Lung microvascular endothelial cell (primary cell): Measurements from ENCODE around the gene CAPN11. TPM values are rescaled to one million over a fixed set of nuclear protein-coding genes. Genes with fewer than 3 reads are reported as not detected.

Experiments used
- DNase-seq, 2 donors: peaks; one replicate each; pipeline versions ENCODE4 v3.0.0 to v3.0.0-alpha.2; 2010; ENCODE audit warnings: low read depth in 2 of 2
- total RNA-seq: library from RNA; depleted of rRNA; stranded (reverse); fragments of >200 nt; gene quantifications from 2 replicates; pipeline ENCODE4 v1.2.1, GENCODE V29; 2014

CAPN11 gene
- total RNA-seq, 1 donor from 2014 or later, result 0.20 TPM

DNA sequence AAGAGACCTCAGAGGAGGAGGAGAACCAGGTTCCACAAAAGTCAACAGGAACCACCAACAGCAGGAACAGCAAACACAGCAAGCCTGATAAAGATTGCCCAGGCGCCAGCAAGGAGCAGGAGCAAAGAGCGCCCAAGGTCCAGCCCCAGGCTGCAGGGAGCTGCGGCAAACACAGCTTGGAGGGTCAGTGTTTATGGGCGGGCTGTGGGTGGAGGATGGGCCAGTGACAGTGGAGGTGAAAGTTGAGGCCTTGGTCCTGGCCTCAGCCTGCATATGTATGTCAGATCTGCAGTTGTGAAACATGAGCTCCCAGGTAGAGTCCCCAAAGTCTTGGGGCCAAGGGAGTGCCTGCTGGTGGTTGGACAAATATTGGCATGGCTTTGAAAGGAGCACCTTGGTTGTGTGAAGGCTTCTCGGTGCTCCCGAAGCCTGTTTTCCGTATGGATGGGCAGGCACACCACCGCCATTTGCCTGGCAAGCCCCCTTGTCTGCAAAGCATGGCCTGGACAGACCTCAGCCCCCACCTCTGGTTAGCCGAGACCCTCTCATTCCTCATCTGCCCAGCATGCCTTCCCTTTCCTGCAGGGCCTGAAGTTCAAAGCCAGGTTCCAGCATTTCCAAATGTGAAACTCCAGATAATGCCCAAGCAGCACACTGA lies 2.0 kb upstream of the CAPN11 start:
- no peak for DNase-seq

DNA sequence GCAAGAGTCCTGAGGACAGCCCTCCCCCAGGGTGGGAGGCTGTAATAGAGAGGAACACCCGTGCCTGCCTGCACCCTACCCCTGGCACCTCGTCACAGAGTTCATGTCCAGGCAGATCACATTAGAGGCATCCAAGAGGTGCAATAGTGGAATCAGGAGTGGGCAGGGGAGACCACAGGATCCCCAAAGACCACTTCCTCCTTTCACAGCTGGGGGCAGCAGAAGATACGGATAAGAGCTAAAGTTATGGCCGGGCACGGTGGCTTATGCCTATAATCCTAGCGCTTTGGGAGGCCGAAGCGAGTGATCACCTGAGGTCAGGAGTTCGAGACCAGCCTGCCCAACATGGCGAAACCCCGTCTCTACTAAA lies 1.5 kb upstream of the CAPN11 start:
- no peak for DNase-seq

DNA sequence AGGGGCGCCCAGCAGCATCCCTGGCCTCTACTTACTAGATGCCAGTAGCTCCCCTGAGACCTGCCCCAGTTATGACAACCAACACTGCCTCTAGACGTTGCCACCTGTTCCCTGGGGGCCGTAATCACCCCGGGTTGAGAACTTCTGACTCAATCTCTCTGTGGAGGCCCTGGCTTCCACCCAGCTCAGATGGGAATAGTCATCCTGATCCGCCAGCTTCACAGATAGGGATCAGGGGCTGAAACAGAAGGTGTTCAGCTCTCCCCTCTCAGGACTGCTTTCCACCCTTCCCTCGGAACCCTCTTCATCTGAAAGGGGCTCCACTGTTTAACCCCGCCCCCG lies 3.3 kb downstream of the CAPN11 start:
- peak in 1 of 2 donors; percentile 29 for DNase-seq

DNA sequence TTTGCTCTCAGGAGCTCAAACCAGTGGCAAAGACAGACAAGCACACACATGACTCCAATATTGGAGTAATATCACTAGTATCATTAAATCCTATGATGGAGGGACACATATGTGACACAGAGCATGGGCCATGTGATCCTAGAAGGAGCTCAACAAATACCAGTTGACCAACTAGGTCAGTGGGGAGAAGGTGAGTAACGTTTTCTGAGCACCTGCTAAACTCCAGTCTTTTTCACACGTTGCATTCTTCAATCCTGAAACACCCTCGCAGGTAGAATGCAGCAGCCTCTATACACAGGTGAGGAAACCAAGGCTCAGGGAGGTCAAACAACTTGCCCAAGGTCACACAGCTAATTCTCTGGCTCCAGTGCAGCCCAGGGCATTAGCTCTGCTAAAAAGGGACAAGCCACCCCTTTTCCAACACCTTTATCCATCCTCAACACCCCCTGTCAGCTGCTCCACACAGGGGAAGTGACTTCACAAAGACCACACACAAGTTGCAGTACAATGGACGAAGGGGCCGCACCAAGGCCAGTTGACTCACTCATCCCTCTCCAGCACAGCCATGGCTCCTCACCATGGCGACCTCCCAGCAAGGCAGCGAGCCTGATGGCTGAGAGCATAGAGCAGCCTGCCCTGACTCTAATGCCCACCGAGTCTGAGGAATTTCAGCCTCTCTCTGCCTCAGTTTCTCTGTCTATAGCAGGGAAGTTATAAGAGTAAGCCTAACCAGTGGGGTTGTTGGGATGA lies 4.4 kb downstream of the CAPN11 start:
- DNase-seq, result peak in 1 of 2 donors; percentile 38

DNA sequence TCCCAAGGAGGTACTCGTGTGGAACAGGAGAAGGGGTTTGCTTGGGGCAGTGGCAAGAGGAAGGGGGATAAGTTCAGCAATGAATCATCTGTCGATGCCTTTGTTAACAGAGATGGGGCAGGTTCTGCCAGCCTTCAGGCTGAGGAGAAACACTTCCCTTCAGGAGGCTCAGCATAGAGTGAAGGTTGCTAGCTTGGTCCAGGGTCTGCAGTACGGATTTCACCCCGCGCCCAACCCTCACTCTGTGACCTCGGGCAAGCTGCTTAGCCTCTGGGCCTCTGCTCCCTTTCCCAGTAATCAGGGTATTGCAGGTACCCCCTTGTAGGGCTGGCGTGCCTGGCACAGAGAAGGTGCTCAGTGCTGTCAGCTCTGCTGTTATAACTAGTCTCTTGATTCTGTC lies 7.5 kb downstream of the CAPN11 start:
- no peak for DNase-seq

DNA sequence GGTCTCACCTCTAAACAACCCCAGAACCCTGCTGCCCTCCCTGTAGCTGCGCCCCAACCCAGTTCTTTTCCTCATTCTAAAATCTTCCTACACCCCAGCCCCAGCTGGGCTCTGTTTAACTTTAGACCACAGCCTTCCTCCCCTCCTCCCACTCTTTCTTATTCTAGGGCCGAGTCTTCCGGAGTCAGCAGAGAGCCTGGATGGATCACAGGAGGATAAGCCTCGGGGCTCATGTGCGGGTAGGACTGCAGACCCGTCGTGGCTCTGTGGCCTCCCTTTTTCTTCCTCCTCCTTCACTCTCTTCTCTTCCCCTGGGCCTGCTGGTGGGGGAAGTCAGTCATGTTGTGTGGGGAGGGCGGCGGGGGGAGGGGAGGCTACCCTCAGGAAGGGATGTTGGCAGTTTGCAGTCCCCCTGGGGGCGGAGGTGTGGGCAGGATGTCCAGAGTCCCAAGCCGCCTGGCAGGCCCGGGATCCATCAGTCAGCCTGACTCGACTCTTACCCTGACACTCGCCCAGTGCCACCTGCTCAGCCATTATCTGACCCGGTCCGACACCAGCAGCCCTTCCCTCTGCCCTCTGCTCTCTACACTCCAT lies 8.1 kb downstream of the CAPN11 start:
- DNase-seq, result no peak

DNA sequence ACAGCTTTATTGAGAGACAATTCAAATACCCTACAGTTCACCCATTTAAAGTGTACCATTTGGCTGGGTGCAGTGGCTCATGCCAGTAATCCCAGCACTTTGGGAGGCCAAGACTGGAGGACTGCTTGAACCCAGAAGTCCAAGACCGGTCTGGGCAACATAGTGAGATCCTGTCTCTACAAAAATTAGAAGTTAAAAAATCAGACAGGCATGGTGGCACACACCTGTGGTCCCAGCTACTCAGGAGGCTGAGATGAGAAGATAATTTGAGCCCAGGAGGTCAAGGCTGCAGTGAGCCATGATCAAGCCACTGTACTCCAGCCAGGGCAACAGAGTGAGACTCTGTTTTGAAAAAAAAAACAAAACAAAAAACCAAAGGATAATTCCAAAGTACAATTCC lies 8.9 kb downstream of the CAPN11 start:
- no peak for DNase-seq

DNA sequence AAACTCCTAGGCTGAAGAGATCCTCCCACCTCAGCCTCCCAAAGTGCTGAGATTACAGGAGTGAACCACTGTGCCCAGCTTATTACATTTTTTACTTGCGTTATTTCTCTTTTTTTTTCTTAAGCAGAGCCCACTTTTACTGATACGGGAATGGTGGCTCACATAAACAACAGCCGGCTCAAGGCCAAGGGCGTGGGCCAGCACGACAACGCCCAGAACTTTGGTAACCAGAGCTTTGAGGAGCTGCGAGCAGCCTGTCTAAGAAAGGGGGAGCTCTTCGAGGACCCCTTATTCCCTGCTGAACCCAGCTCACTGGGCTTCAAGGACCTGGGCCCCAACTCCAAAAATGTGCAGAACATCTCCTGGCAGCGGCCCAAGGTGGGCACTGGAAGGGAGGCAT lies 10.5 kb downstream of the CAPN11 start:
- no peak for DNase-seq

DNA sequence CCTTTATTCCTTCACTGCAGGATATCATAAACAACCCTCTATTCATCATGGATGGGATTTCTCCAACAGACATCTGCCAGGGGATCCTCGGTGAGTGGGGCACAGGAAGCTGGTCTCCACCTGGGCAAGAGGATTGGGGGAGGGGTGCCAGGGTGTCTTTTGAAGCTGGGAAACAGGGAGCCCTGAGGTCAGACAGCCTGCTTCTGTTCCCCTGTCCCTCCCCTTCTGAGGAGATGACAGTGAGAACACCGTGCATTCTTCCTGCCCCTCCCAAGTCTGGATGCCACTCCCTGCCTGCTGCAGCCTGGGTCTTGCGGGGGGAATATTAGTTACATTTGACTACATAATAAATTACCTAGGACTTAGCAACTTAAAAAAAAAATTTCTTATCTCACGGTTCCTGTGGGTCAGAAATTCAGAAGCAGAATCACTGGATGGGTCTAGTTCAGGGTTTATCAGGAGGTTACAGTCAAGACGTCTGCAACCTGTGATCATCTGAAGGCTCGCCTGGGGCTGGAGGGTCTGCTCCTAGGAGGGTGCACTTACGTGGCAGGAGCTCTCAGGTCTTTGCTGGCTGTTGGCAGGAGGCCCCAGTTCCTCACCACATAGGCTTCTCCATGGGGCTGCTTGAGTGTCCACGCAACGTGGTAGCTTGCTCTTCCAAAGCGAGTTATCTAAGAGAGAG lies 11.4 kb downstream of the CAPN11 start:
- no peak for DNase-seq

DNA sequence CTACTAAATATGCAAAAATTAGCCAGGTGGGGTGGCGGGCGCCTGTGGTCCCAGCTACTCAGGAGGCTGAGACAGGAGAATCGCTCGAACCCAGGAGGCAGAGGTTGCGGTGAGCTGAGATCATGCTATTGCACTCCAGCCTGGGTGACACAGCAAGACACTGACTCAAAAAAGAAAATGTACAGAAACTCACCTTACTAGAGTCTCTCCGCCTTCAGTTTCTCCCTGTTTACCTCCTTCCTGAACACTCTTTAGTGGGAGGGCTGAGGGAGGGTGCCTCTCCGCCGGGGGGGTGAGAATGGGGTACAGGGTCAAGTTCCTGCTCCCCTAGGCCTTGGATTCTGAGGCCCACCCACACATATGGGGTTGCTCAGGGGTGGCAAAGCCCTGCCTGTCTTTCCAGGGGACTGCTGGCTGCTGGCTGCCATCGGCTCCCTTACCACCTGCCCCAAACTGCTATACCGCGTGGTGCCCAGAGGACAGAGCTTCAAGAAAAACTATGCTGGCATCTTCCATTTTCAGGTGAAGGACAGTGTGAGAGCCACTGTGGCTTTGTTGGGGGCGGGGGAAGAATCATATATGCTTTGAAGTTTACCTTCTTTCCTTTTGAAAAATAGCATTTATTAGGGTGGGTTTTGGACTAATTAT lies 13.4 kb downstream of the CAPN11 start:
- no peak for DNase-seq

DNA sequence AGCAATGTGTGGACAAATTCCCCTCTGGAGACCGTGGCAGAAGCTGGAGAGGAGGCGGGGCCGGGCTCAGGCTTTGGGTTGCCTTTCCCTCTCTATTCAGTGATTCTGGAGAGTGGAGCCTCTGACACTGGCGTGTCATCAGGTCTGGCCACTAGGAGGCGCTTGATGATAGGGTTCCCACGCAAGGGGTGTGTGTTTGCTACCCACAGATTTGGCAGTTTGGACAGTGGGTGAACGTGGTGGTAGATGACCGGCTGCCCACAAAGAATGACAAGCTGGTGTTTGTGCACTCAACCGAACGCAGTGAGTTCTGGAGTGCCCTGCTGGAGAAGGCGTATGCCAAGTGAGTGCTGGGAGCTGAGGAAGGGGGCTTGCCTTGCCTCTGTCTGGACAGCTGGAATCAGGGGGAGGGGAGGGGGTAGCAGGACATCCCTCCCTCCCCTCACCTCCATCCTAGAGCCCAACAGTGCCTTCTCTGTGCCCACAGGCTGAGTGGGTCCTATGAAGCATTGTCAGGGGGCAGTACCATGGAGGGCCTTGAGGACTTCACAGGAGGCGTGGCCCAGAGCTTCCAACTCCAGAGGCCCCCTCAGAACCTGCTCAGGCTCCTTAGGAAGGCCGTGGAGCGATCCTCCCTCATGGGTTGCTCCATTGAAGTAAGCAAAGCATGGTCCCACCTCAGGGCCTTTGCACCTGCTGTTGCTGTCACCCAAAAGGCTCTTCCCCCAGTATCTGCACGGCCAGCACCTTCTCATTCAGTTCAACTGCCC lies 14.3 kb downstream of the CAPN11 start:
- DNase-seq, result peak; percentile 77 to 79

DNA sequence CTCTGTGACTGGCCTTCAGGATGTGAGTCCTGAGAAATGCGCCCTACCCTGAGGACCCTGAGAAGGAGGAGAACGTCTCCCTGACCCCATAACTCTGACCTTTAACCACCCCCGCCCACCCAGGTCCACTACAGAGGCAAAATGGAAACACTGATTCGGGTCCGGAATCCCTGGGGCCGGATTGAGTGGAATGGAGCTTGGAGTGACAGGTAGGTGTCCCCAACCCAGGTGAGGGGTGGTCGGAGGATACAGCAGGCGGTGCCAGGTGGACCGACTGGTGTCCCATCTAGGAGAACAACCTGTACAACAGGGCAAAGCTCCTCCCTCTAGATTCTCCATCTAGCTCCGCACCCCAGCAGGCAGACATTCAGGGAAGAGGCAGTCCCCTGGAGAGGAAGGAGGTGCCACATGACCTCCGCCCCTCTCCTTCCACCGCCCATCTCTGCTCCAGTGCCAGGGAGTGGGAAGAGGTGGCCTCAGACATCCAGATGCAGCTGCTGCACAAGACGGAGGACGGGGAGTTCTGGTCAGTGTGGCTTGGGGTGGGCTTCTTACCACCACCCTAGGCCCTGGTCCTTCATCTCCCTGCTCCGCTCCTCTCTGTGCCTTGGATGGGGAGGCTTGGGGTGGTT lies 17.6 kb downstream of the CAPN11 start:
- no peak for DNase-seq

DNA sequence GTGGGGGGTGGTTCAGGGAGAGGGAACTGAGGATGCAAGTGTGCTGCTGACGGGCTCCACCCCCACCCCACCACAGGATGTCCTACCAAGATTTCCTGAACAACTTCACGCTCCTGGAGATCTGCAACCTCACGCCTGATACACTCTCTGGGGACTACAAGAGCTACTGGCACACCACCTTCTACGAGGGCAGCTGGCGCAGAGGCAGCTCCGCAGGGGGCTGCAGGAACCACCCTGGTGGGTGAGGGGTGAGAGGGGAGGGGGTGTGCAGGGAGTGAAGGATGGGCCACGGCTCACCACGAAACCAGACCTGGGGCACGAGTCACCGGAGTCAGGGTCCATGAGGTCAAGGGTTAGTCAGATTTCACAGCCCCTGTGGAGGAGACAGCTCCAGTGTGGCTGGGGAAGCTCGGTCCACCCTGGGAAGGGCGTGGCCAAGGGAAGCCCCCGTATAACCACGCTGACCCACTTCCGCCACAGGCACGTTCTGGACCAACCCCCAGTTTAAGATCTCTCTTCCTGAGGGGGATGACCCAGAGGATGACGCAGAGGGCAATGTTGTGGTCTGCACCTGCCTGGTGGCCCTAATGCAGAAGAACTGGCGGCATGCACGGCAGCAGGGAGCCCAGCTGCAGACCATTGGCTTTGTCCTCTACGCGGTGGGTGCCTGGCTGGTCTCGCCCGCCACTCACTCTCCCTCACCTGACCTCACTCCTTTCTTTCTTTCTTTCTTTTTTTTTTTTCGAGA lies 18.3 kb downstream of the CAPN11 start:
- peak in 1 of 2 donors; percentile 82 for DNase-seq

DNA sequence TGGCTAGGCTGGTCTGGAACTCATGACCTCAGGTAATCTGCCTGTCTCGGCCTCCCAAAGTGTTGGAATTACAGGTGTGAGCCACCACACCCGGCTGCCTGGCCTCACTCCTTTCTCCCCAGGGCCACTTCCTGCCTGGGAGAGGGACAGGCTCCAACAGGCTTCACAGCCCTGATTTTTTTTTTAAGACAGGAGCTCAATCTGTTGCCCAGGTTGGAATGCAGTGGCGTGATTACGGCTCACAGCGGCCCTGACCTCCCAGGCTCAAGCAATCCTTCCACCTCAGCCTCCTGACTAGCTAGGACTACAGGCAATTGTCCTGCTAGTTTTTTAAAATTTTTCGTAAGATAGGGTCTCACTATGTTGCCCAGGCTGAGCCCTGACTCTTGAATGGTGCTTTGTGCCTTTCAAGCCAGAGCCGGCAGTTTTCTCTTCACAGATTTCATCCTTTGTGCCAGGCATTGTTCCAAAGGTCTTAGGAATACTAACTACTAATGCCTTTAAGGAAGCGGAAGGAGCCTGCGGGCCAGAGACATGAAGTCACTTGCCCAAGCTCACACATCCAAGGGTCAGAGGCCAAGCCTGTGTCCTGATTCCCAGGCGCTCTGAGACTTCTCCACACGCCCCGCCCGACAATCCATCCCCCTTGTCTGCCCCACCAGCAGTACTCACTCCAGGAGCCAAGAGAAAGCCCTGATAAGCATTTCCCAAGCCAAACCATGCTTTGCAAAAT lies 19.2 kb downstream of the CAPN11 start:
- DNase-seq, result peak in 1 of 2 donors; percentile 98

DNA sequence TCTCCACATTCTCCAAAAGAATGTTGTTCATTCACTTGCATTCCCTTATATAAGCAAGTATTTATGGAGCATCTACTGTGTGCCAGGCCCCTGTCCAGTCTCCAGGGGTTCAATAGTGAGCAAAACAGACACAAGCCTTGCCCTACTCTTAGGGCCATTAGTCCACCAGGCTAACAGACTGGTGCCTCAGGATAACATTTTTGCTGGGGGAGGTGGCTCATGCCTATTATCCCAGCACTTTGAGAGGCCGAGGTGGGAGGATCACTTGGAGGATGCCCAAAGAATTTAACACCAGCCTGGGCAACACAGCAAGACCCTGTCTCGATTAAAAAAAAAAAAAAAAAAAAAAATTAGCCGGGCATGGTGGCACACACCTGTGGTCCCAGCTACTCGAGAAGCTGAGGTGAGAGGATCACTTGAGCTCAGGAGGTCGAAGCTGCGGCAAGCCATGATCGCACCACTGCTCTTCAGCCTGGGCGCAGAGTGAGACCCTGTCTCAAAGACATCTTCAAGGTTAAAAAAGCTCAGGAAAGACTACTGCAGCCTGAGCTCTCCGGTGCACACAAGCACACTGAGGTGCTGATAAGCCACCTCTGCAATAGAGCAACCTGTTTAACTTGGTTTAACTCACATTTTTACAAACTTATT lies 19.9 kb downstream of the CAPN11 start:
- DNase-seq, result no peak

DNA sequence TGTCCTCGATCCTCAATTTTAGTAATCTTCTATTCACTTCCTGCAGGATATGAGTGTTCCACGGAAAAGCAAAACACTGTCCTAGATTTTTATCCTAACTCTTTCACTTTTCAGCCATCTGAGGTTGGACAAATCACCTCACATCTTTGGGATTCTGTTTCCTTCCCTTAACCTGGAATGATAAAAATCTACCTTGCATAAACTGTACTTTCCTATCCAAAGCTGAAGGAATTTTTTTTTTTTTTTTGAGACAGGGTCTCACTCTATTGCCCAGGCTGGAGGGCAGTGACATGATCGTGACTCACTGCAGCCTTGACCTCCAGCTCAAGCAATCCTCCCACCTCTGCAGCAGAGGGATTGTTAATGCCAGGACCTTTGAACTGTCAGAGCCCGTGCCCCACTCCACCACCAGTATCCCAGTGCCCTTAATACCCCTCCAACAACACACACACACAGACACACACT lies 20.5 kb downstream of the CAPN11 start:
- peak; percentile 30 to 59 for DNase-seq

DNA sequence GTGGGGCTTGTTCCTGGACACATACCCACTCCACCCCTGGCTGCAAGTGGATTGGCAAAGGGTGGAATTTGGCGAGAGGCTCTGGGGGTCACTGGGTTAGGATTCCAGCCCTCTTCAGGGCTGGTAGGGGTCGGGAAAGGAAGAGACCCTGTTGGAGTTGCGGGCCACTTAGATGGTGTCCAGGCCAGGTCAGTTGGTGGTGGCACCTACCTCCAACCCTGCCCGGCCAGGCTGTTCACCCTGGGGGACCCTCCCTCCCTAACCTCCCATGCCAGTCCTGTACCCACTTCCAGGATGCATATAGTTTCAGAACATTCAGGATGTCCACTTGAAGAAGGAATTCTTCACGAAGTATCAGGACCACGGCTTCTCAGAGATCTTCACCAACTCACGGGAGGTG lies 21.0 kb downstream of the CAPN11 start:
- no peak for DNase-seq

DNA sequence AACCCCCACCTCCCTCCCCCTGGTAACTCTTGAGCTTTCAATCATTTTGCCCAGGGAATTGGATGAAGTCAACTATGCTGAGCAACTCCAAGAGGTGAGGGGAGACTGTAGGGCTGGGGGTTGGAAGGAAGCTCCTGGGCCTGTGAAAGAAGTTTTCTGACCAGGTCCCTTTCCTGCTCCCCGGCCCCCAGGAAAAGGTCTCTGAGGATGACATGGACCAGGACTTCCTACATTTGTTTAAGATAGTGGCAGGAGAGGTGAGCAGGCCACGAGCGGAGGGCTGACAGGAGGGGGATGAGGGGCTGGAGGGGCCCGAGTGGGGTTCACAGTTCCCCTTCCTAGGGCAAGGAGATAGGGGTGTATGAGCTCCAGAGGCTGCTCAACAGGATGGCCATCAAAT lies 21.8 kb downstream of the CAPN11 start:
- no peak for DNase-seq

DNA sequence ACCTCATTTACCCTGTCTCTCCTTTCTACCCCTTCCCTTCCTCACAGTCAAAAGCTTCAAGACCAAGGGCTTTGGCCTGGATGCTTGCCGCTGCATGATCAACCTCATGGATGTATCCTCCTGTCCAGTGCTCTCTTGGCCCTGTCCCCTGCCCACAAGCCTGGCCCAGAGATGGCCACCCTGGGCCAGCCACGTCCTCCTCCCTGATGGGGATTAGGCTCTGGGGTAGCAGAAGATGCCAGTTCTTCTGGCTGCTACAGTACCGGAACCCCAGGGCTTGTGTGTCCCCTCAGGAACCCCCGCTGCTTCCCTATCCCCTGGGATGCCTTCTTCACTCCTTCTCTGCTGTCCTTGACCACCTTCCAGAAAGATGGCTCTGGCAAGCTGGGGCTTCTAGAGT lies 22.3 kb downstream of the CAPN11 start:
- DNase-seq, result no peak
